Fibroblast of villous mesenchyme (primary cell): ENCODE measurements around the gene FAM222A. TPM values are rescaled to one million over a fixed set of nuclear protein-coding genes. Genes with fewer than 3 reads are reported as not detected.

Experiments used
- DNase-seq: peaks from one replicate; pipeline ENCODE4 v3.0.0-alpha.2; 2010; ENCODE audit warnings: low read depth
- H3K4me3 ChIP-seq: 2 replicates; pipeline ENCODE4 v1.5.1; 2011; ENCODE audit warnings: low read depth, mild to moderate bottlenecking, low read length
- total RNA-seq: library from RNA; depleted of rRNA; stranded (reverse); fragments of >200 nt; gene quantifications from 2 replicates; pipeline ENCODE4 v1.2.3, GENCODE V29; 2012
- TF ChIP-seq, protein P1 (sequence below): IDR thresholded peaks from 2 replicates; pipeline ENCODE4 v1.5.1; 2012; ENCODE audit warnings: low read depth, mild to moderate bottlenecking, low read length; ENCODE audit not compliant: insufficient read depth

The FAM222A gene
- total RNA-seq, 1 donor = 0.43 TPM

DNA sequence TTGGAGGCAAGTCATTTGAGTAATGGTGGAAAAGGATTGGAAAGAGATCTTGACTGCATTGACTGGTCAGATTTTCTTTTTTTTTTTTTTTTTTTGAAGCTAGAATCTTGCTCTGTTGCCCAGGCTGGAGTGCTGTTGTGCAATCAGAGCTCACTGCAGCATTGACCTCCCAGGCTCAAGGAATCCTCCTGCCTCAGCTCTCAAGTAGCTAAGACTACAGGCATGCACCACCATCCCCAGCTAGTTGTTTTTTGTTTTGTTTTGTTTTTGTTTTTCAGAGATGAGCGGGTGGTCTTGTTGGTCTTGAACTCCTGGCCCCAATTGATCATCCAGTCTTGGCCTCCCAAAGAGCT is 30.9 kb upstream of the FAM222A start:
- DNase-seq = no peak
- TF ChIP-seq, protein P1, sequence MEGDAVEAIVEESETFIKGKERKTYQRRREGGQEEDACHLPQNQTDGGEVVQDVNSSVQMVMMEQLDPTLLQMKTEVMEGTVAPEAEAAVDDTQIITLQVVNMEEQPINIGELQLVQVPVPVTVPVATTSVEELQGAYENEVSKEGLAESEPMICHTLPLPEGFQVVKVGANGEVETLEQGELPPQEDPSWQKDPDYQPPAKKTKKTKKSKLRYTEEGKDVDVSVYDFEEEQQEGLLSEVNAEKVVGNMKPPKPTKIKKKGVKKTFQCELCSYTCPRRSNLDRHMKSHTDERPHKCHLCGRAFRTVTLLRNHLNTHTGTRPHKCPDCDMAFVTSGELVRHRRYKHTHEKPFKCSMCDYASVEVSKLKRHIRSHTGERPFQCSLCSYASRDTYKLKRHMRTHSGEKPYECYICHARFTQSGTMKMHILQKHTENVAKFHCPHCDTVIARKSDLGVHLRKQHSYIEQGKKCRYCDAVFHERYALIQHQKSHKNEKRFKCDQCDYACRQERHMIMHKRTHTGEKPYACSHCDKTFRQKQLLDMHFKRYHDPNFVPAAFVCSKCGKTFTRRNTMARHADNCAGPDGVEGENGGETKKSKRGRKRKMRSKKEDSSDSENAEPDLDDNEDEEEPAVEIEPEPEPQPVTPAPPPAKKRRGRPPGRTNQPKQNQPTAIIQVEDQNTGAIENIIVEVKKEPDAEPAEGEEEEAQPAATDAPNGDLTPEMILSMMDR = no peak
- no peak overlapping the region for H3K4me3 ChIP-seq

DNA sequence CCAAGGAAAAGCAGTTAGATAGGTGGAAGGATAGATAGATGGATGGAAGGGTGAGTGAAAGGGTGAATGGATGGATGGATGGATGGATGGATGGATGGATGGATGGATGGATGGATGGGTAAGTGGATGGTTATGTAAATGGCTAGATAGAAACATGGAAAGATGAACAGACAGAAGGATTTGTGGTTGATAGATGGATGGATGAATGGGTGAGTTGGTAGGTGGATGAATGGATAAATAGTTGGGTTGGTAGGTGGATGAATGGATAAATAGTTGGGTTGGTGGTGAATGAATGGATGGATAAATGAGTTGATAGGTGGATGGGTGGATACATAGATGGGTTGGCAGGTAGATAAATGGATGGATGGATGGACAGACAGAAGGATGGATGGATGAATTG is 30.3 kb upstream of the FAM222A start:
- TF ChIP-seq, protein P1 = no peak
- H3K4me3 ChIP-seq = no peak overlapping the region
- DNase-seq = no peak

DNA sequence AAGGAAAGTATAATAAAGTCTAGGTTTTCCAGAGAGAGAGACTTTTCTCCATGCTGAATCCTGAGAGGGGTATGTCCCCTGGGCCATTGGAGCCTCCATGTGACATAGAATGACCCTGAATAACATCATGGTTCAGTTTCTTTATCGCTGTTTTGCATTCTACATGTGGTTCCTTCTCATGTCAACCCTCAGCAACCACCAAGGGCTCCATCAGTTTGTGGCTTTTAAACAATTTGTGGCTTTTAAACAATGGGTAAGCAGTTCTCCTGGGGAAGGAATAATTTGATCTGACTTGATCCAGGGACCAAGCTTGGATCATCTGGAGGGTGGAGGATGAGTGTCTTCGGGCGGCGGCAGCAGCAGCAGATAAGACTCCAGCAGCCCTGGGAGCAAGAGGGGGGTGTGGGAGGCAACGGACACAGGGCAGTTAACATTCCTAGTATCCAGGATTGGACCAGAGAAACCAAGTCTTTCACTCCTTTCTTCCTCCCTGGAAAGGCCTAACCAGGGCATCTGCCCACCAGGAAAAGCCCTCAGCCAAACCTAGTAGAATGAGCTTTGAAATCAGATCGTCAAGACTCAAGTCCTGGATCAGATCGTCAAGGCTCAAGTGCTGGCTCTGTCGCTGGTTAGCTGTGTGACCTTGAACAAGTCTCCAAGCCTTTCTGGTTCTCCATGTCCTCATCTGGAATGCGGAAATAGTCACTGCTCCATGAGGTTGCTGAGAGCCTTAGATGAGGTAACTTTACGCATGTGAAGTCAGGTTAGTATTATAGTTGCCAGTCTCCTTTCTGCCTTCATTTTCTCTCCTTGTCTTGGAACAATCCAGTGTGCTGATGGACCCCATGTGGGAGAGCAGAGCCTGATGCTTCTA is 27.8 kb upstream of the FAM222A start:
- TF ChIP-seq, protein P1 = no peak
- DNase-seq = no peak
- no peak overlapping the region for H3K4me3 ChIP-seq

DNA sequence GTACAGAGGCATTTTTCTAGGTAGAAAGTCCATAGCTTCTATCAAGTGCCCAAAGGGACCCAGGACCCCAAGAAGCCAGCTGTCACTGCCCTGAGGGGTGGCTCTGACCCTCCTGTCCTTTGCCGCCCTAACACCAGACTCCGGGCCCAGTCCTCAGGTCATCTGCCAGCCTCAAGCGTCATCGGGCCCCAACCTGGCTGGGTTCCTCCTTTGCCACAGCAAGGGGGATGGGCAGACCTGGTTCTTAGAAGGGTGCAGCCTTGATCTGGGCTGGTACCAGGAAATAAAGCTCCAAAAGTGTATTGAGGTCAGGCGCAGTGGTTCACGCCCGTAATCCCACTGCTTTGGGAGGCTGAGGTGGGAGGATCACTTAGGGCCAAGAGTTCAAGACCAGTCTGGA is 27.1 kb upstream of the FAM222A start:
- no peak overlapping the region for H3K4me3 ChIP-seq
- TF ChIP-seq, protein P1 = no peak
- no peak for DNase-seq

DNA sequence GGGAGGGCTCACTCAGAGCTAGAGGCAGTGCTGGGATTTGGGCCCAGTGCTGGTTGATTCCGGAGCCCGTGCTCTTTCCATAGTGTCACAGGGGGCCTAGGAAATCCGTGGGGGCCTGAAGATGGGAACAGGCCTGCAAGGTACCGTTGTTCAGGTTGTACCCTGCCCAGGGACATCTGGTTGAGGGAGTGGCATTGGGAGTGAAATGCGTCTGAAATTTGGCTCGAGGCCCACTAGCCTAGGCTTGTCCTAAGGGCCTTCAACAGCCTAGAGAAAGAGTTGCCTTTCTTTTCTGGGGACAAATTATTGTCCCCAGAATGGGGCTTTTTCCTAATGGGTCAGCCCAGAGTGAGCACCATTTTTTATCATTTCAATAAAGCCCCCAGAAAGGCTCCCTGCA is 26.4 kb upstream of the FAM222A start:
- no peak for DNase-seq
- TF ChIP-seq, protein P1 = no peak
- no peak overlapping the region for H3K4me3 ChIP-seq

DNA sequence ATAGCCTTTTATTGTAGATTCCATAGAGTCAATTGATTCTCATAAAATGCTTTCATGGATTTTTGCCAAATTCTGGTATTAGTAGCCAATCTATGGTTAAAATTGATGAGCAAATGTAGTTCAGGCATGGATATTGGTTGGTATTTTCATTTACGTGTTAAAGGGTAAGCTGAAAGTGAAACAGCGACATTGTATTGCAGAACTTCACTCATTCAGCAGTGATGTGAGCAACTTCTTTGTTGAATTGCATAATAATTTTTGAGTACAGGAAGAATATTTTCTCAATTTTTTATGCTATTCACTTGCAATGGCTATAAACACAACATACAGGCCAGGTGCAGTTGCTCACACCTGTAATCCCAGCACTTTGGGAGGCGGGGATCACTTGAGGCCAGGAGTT is 24.2 kb upstream of the FAM222A start:
- DNase-seq = no peak
- no peak overlapping the region for H3K4me3 ChIP-seq
- TF ChIP-seq, protein P1 = no peak

DNA sequence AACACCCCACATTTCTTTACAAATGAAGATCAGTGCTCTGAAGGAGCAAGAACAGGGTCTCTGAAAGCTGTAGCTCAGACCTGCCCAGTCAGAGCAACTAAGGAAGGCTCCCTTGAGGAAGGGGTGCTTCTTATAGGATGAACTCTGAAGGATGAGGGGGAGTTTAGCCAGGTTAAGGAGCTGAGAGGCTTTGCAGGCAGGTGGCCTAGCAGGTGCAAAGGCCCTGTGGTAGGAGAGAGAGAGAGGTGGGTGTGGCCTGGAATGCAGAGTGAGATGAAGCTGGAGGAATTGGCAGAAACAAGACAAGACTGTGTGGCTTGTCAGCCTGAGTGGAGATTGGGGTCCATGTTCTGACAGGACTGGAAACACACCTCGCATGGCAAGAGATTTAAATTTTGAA is 20.5 kb upstream of the FAM222A start:
- TF ChIP-seq, protein P1 = no peak
- no peak overlapping the region for H3K4me3 ChIP-seq
- no peak for DNase-seq
